ENCODE results near the gene SYNDIG1.
A peak's percentile ranks its signal among the peaks of the same experiment; 100 is the strongest.

The SYNDIG1 gene

GRCh38 chr20:24698706-24699206 is 229.3 kb downstream of the SYNDIG1 start:
- no peak for DNase-seq

- no peak for DNase-seq
Observed at GRCh38 chr20:24699321-24700165, 230.1 kb downstream of the SYNDIG1 start.

DNA sequence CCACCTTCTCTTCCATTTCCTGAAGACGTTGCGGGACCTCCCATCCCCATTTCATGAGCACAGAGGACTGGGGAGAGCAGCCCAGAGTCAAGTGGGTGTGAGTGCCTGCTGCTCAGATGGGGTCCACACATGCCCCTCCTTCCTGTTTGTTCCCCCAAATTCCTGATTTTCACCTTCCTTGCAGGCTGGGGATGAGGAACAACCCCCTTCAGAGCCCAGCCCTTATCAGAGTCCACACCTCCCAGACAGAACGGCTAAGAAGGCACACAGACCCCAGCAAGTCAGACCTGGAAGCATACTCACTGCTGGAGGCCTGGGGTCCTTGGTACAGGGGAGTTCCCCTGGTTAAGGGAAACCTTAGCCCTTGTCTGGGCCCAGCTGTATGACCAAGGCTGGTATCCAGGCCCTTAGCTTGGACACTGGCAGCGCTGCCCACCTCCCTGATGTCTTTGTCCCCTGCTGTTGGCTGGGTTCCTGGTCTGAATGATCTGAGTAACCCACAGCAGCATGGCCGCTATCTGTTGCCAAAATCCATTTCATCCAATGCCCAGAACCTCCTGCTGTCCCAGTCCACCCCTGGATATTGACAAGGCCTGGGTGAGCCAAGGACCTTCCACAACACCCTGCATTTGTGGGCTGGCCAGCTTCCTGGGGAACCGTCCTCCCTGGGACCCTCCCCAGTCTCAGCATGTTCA is 230.9 kb downstream of the SYNDIG1 start:
- no peak for DNase-seq

DNA sequence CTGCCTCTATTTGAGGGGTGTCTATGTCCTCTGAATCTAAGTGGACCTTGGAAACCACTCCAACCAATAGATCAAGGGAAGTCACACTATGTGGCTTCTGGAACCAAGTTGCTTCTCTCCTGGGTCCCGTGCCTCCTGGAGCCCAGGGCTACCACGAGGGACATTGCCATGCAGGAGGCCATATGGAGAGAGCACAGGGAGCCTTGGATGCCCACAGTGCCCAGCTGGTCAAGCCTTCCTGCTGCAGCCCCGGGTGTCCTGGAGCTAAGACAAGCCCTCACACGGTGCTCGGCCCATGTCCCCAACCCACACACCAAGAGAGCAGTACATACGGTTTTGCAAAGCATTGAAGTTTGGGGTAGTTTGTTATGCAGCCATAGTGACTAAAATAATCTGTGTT is 231.6 kb downstream of the SYNDIG1 start:
- no peak for DNase-seq

GRCh38 chr20:24701668-24702067 is 232.2 kb downstream of the SYNDIG1 start:
- DNase-seq, result no peak

DNA sequence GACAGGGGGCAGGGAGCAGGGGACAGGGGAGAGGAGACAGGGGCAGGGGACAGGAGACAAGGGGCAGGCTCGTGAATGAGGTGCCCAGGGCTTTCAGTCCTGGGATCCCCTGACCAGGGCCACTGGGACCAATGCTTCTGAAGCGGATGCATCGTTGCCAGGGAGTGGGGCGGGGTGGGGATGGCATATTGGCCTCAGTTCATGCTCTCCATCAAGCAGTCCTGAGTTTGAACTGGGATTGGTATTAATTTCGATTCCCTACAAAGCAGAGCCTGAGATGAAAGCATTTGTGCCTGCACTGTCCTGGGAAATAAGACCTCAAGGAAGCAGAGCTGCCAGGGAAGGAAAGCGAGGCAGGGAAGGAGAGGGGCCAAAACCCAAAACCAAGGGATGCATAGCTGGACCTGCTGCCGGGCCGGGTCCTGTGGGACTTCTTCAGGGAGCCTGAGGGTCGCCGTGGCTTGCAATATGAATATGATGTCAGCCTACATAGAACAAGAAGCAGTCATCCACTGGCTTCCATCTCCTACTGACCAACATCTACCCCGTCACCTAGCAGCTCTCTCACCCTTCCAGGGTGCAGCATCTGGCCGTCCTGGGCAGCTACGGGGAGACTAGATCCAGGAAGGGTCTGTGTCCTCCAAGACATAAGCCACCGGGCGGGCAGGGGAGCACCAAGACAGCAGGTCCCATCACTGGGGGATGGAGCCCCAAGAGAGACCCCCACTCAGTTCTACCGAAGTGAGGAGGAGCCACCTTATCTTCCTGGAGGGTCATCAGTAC is 233.3 kb downstream of the SYNDIG1 start:
- no peak for DNase-seq

DNA sequence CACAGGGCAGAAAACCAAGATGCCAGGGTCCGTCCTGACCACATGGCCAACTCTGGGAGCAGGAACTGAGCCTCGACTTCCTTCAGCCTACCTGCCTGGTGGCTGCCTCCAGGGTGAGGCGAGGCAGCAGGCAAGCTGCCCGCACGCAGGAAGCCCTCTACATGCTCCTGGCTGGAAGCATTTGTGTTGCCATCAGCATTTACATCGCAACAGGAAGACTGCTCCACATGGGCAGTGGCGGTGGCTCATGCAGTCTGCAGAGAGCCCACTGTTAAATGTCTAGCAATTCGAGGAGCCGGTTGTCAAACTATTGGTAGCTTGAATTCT is 233.8 kb downstream of the SYNDIG1 start:
- no peak for DNase-seq

GRCh38 chr20:24704899-24705298 is 235.5 kb downstream of the SYNDIG1 start:
- no peak for DNase-seq

GRCh38 chr20:24705486-24705885 is 236.1 kb downstream of the SYNDIG1 start:
- DNase-seq, result peak in 2 of 4 experiments; percentile 26 to 47

- no peak for DNase-seq
Observed at GRCh38 chr20:24708411-24709295, 239.2 kb downstream of the SYNDIG1 start.

Data from suppressor macrophage (primary cell).